Breast epithelium (tissue), 3 donors: ENCODE data around the gene CCDC126.

Experiments used
- CTCF ChIP-seq, 3 donors: fragments of 450-650 bp; IDR thresholded peaks; one replicate each; pipeline ENCODE4 v1.5.1; 2016 to 2017; ENCODE audit warnings: antibody characterized with exemption in 3 of 3, mild to moderate bottlenecking in 3 of 3, moderate library complexity in 3 of 3
- POLR2A ChIP-seq: fragments of 450-650 bp; IDR thresholded peaks from one replicate; pipeline ENCODE4 v1.6.1; 2016; ENCODE audit warnings: antibody characterized with exemption, mild to moderate bottlenecking, moderate library complexity
- POLR2AphosphoS5 ChIP-seq, 3 donors: sonication (generic); formaldehyde crosslinking; IDR thresholded peaks; one replicate each; pipeline ENCODE4 v1.6.1; 2017; ENCODE audit warnings: antibody characterized with exemption in 3 of 3

GRCh38 chr7:23653942-23654341 lies 56.8 kb downstream of the CCDC126 start:
- TF ChIP-seq CTCF (IDR thresholded peaks at IDR 0.05) (no peak), POLR2A (no peak), POLR2AphosphoS5 (IDR thresholded peaks at IDR 0.05) (no peak)
